HUDEP-2 (cell line): ENCODE results near the gene RNF227.
"Not testable (repeated sequence)": the region's sequence is repeated elsewhere in the genome, so short reads cannot be mapped to it uniquely, and the experiment has no call there.

Experiments used
- DNase-seq, 76 experiments: peaks; one replicate each; lab custom pipeline; 2025; ENCODE audit not compliant: unreplicated experiment in 76 of 76; lab: John Stamatoyannopoulos, UW

Gene RNF227

GRCh38 chr17:7867881-7868329, 48.2 kb downstream of the RNF227 start:
- no peak for DNase-seq

GRCh38 chr17:7864995-7865650, 51.0 kb downstream of the RNF227 start:
- DNase-seq: no peak

- DNase-seq: not testable (repeated sequence)
Observed at GRCh38 chr17:7864384-7864783, 51.7 kb downstream of the RNF227 start.
